ENCODE data around the gene PLA2G4C.

Gene PLA2G4C

DNA sequence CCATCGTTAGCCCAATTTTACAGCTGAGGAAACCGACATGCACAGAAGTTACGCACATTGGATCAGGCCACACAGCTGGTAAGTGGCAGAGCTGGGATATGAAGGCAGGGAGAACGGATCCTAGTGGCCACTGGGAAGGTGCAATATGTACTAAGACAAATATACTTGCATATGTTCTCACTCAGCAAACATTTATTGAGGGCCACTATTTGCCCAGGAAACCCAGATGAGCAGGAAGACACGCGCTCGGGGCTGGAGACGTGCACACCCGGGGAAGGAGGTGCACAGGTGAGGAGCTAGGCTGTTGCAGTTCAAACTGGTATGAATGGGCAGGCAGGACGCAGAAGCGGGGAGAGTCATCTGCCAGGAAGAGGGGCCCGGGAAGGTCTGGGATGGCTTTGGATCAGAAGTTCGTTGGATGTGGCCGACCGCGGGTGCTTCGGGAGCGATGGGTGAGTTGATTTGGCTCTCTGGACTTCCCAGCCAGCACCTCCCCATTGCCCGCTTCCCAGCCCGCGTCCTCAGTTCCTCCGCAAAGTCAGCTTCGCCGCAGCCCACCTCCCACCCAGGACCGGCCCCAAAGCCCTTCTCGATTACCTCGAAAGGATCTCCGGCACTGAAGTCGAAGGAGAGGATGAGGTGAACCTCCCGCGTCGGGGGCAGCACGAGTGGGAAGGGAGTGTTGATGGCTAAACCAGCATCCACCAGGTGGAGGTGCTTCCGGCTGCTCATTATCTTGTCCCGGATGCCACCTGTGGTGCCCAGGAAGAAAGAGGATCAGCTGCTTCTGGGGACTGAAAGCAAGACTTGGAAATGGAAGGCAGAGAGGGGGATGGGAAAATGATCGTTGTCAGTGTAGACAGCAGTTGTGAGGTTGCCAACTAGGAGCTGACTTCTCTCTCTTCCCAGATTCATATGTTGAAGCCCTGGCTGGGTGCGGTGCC lies 48.9 kb downstream of the PLA2G4C start:
- no peak for DNase-seq (ENCODE audit: low read depth in 2 of 3, low spot score in 1 of 3)

- DNase-seq (ENCODE audit: low read depth in 2 of 3, low spot score in 1 of 3) = no peak
These were observed 50.2 kb downstream of the PLA2G4C start for GRCh38 chr19:48060381-48060780.

GRCh38 chr19:48059331-48059730 lies 51.3 kb downstream of the PLA2G4C start:
- DNase-seq (ENCODE audit: low read depth in 2 of 3, low spot score in 1 of 3) = peak in 1 of 3 donors; percentile 2

DNA sequence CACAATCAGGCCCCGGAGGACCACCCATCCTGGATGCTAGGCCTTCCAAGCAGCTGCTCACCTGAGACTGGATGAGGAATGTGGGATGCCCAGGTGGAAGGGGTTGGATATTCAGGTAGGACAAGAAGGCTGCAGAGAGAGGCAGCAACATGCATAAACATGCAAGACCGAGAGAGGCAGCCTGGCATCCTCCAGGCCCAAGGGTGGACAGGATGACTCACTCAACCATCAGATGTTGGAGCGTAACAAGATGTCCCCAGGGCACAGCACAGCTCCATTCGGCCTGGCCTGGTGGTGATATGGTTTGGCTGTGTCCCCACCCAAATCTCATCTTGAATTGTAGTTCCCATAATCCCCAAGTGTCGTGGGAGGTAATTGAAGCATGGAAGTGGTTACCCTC lies 56.8 kb downstream of the PLA2G4C start:
- DNase-seq (ENCODE audit: low read depth in 2 of 3, low spot score in 1 of 3) = no peak

DNA sequence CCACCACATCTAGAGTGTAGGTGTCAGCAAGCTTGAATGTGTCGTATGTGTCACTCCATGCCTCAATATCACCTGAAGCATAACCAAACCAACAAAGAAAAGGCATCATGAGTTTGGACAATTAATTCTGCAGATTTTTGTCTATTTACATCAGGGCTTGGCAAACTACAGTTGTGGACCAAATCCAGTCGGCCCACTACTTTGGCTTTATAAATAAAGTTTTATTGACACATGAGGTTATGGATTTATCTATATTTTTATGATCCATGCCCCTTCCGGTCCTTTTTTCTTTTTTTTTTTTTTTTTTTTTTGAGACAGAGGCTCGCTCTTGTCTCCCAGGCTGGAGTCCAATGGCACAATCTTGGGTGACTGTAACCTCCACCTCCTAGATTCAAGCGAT lies 57.5 kb downstream of the PLA2G4C start:
- no peak for DNase-seq (ENCODE audit: low read depth in 2 of 3, low spot score in 1 of 3)

- DNase-seq (ENCODE audit: low read depth in 2 of 3, low spot score in 1 of 3) = no peak
These were observed 59.1 kb downstream of the PLA2G4C start for GRCh38 chr19:48051335-48052033.

GRCh38 chr19:48044561-48044960 lies 66.1 kb downstream of the PLA2G4C start:
- DNase-seq (ENCODE audit: low read depth in 2 of 3, low spot score in 1 of 3) = no peak

DNA sequence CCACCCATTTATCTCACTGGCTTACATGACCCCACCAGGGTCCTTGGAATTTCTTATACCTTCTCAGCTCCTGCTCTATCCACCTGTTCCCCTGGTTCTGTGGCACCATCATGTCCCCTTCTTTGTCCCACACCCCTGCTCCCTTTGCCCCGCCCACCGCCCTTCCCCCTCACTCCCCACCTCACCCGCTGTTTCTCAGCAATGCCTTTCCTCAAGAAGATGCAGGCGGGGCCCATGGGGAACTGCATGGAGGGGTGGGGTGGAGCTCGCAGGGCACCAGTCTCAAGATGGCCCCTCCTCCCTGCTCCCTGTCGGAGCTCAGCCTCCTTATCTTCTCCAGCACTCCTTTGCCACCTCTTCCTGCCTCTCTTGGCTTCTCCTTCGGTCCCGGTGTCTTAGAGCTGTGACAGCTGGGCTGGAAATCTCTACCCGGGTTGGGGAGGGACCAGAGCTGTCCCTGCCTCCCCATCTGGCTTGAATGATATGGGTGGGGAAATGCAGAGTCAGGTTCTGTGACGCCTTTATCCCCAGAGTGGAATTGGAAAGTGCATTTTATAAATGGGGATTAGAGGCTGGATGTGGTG lies 66.8 kb downstream of the PLA2G4C start, which contains the start of gene CABP5:
TSS of gene CABP5 (minus strand) at position 405 of the 584 bp plus-strand sequence. CDS start at position 248, 157 bp downstream.
- no peak for DNase-seq (ENCODE audit: low read depth in 2 of 3, low spot score in 1 of 3)

DNA sequence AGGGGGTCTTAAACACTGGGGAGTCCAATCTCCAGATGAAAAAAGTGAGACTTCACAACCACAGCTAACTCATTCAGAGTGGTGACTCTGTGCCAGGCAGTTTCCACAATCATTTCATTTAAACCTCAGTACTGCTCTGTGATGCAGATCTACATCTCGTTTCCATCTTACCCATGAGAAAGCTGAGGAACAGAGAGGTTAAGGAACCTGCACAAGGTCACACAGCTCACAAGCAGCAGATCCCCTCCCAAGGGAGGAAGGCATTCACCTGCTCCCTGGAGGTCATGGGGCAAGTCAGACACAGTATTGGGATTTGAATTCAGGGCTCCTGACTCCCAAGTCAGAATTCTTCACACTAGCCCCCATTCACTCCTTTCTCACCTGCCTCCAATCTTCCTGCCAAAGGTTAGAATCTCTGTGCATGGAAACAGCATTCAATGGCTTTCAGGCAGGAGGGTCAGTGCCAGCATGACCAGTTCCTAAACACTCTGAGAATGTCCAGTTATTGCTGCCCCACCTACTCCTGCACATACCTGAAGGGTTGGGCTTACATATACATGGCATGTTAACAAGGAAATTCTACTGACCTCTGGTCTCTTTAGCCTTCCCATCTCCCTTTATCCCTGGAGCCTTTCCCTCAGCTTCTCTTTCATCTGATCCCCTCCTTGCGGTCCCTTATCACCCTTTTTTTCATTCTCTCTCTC lies 68.6 kb downstream of the PLA2G4C start:
- no peak for DNase-seq (ENCODE audit: low read depth in 2 of 3, low spot score in 1 of 3)

DNA sequence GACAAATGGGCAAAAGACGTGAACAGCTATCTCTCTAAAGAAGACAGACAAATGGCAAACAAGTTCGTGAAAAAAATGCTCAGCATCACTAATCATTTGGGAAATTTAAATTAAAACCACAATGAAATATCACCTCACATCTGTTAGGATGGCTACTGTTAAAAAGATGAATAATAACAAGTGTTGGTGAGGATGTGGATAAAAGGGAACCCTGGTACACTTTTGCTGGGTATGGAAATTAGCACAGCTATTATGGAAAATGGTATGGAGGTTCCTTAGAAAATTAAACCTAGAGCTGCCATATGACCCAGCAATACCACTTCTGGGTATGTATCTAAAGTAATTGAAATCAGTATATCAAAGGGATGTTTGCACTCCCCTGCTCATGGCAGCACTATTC lies 73.9 kb downstream of the PLA2G4C start:
- no peak for DNase-seq (ENCODE audit: low read depth in 2 of 3, low spot score in 1 of 3)

GRCh38 chr19:48033604-48034003 lies 77.0 kb downstream of the PLA2G4C start:
- no peak for DNase-seq (ENCODE audit: low read depth in 2 of 3, low spot score in 1 of 3)

DNA sequence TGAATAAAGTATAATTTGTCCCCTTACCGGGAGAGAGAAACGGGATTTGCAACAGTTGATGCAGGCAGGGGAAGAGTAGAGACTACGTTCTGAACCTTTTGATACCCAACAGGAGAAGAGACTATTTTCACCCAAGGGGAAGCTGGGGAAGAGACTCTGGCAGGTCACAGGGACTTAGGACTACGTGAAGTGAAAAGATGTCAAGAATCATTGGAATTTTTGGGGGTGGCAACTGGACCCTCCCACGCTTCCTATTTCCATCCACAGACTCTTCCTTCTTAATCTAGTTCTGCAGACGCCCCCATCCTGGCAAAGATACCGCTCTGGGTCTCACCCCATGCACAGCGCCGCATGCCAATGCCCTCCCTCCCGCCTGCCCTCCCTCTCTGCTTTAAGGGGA lies 80.5 kb downstream of the PLA2G4C start:
- no peak for DNase-seq (ENCODE audit: low read depth in 2 of 3, low spot score in 1 of 3)

GRCh38 chr19:48029431-48029830 lies 81.2 kb downstream of the PLA2G4C start:
- DNase-seq (ENCODE audit: low read depth in 2 of 3, low spot score in 1 of 3) = no peak

GRCh38 chr19:48025480-48025879 lies 85.1 kb downstream of the PLA2G4C start:
- no peak for DNase-seq (ENCODE audit: low read depth in 2 of 3, low spot score in 1 of 3)

GRCh38 chr19:48023518-48023917 lies 87.1 kb downstream of the PLA2G4C start:
- DNase-seq (ENCODE audit: low read depth in 2 of 3, low spot score in 1 of 3) = no peak

DNA sequence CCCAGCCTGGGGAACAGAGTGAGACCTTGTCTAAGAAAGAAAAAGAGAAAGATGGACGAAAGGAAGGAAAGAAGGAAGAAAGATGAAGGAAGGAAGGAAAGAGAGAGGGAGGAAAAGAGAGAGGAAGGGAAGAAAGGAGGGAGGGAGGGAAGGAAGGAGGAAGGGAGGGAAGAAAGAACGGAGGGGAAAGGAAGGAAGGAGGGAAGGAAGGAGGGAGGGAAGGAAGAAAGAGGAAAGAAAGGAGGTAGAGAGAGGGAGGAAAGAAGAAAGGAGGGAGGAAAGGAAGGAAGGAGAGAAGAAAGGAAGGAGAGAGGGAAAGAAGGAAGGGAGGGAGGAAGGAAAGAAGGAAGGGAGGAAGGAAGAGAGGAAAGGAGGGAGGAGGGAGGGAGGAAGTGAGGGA lies 87.6 kb downstream of the PLA2G4C start:
- DNase-seq (ENCODE audit: low read depth in 2 of 3, low spot score in 1 of 3) = no peak

- DNase-seq (ENCODE audit: low read depth in 2 of 3, low spot score in 1 of 3) = no peak
These were observed 89.9 kb downstream of the PLA2G4C start for GRCh38 chr19:48020686-48021085.

DNA sequence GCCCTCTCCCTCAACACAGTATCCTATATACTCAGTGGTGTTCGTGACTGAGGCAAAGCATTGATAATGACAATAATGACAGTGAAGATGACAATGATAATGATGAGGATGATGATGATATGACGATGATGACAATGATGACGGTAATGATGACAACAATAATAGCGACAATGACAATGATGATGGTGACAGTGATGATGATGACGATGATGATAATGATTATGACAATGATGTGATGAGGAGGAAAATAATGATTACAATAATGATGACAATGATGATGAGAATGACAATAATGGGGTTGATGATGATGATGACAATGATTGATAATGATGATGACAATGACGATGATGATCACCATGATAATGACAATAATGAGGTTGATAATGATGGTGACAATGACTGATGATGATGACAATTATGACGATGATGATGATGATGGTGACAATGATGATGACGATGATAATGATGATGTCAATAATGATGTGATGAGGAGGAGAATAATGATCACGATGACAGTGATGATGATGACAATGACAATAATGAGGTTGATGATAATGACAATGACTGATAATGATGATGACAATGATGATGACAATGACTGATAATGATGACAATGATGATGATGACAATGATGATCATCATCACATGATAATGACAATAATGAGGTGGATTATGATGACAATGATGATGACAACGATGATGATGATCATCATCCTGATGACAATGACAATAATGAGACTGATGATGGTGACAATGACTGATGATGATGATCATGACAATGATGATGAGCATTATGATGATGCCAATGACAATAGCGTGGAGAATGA lies 99.5 kb downstream of the PLA2G4C start:
- no peak for DNase-seq (ENCODE audit: low read depth in 2 of 3, low spot score in 1 of 3)

DNA sequence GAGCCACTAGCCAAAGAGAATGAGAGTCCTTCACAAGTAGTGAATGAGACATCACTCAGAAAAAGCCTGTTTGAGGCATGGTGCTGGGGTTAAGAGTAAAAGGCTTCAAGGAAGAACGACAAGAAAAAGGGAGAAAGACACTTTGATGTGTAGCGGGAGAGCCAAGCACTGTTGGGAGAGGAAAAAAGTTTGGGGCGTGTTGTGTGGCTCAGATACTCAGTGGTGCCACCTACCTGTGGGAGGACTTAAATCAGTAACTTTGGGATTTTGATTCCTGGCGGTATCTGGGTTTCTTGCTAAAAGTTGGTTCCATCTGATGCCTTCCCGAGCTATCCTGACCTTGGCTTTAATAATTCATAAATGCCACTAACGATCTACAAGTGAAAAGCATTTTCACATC lies 103.9 kb downstream of the PLA2G4C start:
- peak in 2 of 3 donors; percentile 1 to 14 for DNase-seq (ENCODE audit: low read depth in 2 of 3, low spot score in 1 of 3)

GRCh38 chr19:48004236-48004635 lies 106.4 kb downstream of the PLA2G4C start:
- DNase-seq (ENCODE audit: low read depth in 2 of 3, low spot score in 1 of 3) = no peak
